H1 (cell line): Measurements from ENCODE around the gene MIPEP. TPM values are rescaled to one million over a fixed set of nuclear protein-coding genes. Genes with fewer than 3 reads are reported as not detected.

Experiments
- BACH1 ChIP-seq: IDR thresholded peaks from 2 replicates; pipeline ENCODE4 v1.6.1; 2012; ENCODE audit warnings: low read length, improper control_type of control experiment
- CHD1 ChIP-seq: IDR thresholded peaks from 2 replicates; pipeline ENCODE4 v1.6.1; 2012; ENCODE audit warnings: low read depth, low read length, improper control_type of control experiment
- GABPA ChIP-seq: IDR thresholded peaks from 2 replicates; pipeline ENCODE4 v1.6.1; 2011; ENCODE audit warnings: mild to moderate bottlenecking, low read length, moderate library complexity, borderline replicate concordance; ENCODE audit not compliant: insufficient read depth
- SRF ChIP-seq: IDR thresholded peaks from 2 replicates; pipeline ENCODE4 v1.6.1; 2011; ENCODE audit warnings: mild to moderate bottlenecking, low read depth, low read length, moderate library complexity
- SUZ12 ChIP-seq: fragments of 200-600 bp; sonication (generic); IDR thresholded peaks from 2 replicates; pipeline ENCODE4 v1.6.1; 2012; ENCODE audit warnings: mild to moderate bottlenecking, inconsistent platforms, low read length, moderate library complexity, mixed read lengths
- polyA plus RNA-seq, 7 experiments: library from polyadenylated mRNA; depleted of rRNA in 3 of 7; stranded (reverse) in 5 of 7; unstranded in 2 of 7; fragments of >200 nt in 5 of 7; fragments of 200-250 nt in 2 of 7; gene quantifications; 1 replicate in 5 of 7; 2 replicates in 1 of 7; 4 replicates in 1 of 7; pipeline versions ENCODE4 v1.2.1 to v1.2.3, GENCODE V29; 2011 to 2013; ENCODE audit warnings: missing spikeins in 2 of 7, mixed read lengths in 2 of 7
- total RNA-seq: library from RNA; stranded (reverse); fragmentation: NEBNext Ultra II Directional; extraction: Animal tissue kit (Norgen Biotek cat#: 25700); gene quantifications from 2 replicates; pipeline ENCODE4 v1.2.1, GENCODE V29; 2021
- TF ChIP-seq, protein P1 (sequence below): fragments of 300-600 bp; sonication (generic); IDR thresholded peaks from 2 replicates; pipeline ENCODE4 v1.7.1; 2012; ENCODE audit warnings: low read length, moderate library complexity, mild to moderate bottlenecking, inconsistent platforms; ENCODE audit not compliant: insufficient replicate concordance
- TF ChIP-seq, protein P2 (sequence below): IDR thresholded peaks from 2 replicates; pipeline ENCODE4 v1.6.1; 2011; ENCODE audit warnings: low read length, improper control_type of control experiment

Gene MIPEP
- total and polyA plus RNA-seq, 2 of the 8 experiments (the other 6 are each of a cell fraction or from before 2014, with no cell fraction given): 24.0 to 24.2 TPM

DNA sequence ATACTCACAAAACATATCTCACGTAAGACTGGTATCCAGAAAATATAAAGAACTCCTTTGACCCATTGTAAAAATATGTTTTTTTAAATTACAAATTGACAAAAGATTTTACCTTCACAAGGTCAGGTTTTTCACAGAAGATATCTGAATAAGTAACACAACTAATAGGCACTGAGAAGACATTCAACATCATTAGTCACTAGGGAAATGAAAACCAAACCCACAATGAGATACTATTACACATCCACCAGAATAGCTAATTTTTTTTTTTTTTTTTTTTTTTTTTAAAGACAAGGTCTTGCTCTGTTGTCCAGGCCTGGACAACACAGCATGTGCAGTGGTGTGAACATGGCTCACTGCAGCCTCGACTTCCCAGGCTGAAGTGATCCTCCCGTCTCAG lies 157.5 kb downstream of the MIPEP start (continued):
- TF ChIP-seq, protein P1, sequence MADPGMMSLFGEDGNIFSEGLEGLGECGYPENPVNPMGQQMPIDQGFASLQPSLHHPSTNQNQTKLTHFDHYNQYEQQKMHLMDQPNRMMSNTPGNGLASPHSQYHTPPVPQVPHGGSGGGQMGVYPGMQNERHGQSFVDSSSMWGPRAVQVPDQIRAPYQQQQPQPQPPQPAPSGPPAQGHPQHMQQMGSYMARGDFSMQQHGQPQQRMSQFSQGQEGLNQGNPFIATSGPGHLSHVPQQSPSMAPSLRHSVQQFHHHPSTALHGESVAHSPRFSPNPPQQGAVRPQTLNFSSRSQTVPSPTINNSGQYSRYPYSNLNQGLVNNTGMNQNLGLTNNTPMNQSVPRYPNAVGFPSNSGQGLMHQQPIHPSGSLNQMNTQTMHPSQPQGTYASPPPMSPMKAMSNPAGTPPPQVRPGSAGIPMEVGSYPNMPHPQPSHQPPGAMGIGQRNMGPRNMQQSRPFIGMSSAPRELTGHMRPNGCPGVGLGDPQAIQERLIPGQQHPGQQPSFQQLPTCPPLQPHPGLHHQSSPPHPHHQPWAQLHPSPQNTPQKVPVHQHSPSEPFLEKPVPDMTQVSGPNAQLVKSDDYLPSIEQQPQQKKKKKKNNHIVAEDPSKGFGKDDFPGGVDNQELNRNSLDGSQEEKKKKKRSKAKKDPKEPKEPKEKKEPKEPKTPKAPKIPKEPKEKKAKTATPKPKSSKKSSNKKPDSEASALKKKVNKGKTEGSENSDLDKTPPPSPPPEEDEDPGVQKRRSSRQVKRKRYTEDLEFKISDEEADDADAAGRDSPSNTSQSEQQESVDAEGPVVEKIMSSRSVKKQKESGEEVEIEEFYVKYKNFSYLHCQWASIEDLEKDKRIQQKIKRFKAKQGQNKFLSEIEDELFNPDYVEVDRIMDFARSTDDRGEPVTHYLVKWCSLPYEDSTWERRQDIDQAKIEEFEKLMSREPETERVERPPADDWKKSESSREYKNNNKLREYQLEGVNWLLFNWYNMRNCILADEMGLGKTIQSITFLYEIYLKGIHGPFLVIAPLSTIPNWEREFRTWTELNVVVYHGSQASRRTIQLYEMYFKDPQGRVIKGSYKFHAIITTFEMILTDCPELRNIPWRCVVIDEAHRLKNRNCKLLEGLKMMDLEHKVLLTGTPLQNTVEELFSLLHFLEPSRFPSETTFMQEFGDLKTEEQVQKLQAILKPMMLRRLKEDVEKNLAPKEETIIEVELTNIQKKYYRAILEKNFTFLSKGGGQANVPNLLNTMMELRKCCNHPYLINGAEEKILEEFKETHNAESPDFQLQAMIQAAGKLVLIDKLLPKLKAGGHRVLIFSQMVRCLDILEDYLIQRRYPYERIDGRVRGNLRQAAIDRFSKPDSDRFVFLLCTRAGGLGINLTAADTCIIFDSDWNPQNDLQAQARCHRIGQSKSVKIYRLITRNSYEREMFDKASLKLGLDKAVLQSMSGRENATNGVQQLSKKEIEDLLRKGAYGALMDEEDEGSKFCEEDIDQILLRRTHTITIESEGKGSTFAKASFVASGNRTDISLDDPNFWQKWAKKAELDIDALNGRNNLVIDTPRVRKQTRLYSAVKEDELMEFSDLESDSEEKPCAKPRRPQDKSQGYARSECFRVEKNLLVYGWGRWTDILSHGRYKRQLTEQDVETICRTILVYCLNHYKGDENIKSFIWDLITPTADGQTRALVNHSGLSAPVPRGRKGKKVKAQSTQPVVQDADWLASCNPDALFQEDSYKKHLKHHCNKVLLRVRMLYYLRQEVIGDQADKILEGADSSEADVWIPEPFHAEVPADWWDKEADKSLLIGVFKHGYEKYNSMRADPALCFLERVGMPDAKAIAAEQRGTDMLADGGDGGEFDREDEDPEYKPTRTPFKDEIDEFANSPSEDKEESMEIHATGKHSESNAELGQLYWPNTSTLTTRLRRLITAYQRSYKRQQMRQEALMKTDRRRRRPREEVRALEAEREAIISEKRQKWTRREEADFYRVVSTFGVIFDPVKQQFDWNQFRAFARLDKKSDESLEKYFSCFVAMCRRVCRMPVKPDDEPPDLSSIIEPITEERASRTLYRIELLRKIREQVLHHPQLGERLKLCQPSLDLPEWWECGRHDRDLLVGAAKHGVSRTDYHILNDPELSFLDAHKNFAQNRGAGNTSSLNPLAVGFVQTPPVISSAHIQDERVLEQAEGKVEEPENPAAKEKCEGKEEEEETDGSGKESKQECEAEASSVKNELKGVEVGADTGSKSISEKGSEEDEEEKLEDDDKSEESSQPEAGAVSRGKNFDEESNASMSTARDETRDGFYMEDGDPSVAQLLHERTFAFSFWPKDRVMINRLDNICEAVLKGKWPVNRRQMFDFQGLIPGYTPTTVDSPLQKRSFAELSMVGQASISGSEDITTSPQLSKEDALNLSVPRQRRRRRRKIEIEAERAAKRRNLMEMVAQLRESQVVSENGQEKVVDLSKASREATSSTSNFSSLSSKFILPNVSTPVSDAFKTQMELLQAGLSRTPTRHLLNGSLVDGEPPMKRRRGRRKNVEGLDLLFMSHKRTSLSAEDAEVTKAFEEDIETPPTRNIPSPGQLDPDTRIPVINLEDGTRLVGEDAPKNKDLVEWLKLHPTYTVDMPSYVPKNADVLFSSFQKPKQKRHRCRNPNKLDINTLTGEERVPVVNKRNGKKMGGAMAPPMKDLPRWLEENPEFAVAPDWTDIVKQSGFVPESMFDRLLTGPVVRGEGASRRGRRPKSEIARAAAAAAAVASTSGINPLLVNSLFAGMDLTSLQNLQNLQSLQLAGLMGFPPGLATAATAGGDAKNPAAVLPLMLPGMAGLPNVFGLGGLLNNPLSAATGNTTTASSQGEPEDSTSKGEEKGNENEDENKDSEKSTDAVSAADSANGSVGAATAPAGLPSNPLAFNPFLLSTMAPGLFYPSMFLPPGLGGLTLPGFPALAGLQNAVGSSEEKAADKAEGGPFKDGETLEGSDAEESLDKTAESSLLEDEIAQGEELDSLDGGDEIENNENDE: no peak
- TF ChIP-seq SUZ12: no peak
- TF ChIP-seq, protein P2, sequence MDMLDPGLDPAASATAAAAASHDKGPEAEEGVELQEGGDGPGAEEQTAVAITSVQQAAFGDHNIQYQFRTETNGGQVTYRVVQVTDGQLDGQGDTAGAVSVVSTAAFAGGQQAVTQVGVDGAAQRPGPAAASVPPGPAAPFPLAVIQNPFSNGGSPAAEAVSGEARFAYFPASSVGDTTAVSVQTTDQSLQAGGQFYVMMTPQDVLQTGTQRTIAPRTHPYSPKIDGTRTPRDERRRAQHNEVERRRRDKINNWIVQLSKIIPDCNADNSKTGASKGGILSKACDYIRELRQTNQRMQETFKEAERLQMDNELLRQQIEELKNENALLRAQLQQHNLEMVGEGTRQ: no peak
- TF ChIP-seq CHD1: no peak
- no peak for TF ChIP-seq GABPA
- no peak for TF ChIP-seq BACH1
- no peak for TF ChIP-seq SRF
- TF ChIP-seq, all 59 proteins: peak for 0
